Activated CD4-positive, alpha-beta T cell treated with anti-CD3 and anti-CD28 coated beads for 4 hours (primary cell): ENCODE measurements around the gene TUBB8B.
"Not testable (repeated sequence)": the region's sequence is repeated elsewhere in the genome, so short reads cannot be mapped to it uniquely, and the experiment has no call there.

Source experiments
- DNase-seq, 2 donors: peaks; one replicate each; pipeline ENCODE4 v3.0.0-alpha.2; 2020

TUBB8B gene

GRCh38 chr18:11383-12274 lies 37.8 kb downstream of the TUBB8B start:
- not testable (repeated sequence) for DNase-seq

DNA sequence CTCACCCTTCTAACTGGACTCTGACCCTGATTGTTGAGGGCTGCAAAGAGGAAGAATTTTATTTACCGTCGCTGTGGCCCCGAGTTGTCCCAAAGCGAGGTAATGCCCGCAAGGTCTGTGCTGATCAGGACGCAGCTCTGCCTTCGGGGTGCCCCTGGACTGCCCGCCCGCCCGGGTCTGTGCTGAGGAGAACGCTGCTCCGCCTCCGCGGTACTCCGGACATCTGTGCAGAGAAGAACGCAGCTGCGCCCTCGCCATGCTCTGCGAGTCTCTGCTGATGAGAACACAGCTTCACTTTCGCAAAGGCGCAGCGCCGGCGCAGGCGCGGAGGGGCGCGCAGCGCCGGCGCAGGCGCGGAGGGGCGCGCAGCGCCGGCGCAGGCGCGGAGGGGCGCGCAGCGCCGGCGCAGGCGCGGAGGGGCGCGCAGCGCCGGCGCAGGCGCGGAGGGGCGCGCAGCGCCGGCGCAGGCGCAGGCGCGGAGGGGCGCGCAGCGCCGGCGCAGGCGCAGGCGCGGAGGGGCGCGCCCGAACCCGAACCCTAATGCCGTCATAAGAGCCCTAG lies 38.7 kb downstream of the TUBB8B start:
- DNase-seq = not testable (repeated sequence)

- not testable (repeated sequence) for DNase-seq
These were observed 39.5 kb downstream of the TUBB8B start for GRCh38 chr18:9937-10336.
